Neural progenitor cell (in vitro differentiated cells): ENCODE data around the gene GABRG3.

ENCODE experiments used
- EZH2 ChIP-seq: fragments of 200-600 bp; sonication (generic); IDR thresholded peaks from 2 replicates; pipeline ENCODE4 v1.6.1; 2017; ENCODE audit warnings: antibody characterized with exemption, mild to moderate bottlenecking, moderate library complexity
- TF ChIP-seq, protein P1 (sequence below): fragments of 200-600 bp; sonication (generic); IDR thresholded peaks from 2 replicates; pipeline ENCODE4 v1.5.1; 2017; ENCODE audit warnings: antibody characterized with exemption, mild to moderate bottlenecking

DNA sequence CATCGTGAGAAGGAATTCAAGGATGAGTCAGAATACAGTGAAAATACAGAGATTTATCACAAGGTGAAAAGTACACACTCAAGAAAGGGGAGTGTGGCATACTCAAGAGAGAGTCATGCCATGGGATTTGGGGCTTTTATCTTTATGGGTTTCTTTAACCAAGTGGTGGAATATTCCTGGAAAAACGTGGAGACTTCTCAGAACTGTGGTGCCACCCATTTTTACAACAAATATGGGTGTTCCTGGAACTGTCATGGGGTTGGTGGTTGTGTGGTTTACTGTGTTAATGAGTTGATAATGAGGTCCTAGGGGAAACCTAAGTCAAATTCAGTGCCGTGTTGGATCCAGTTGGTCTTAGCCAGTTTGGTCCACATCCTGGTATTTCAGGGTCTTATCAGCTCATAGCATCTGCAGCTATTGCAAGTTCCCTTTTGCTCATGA, 497.2 kb downstream of the GABRG3 start:
- TF ChIP-seq, protein P1, sequence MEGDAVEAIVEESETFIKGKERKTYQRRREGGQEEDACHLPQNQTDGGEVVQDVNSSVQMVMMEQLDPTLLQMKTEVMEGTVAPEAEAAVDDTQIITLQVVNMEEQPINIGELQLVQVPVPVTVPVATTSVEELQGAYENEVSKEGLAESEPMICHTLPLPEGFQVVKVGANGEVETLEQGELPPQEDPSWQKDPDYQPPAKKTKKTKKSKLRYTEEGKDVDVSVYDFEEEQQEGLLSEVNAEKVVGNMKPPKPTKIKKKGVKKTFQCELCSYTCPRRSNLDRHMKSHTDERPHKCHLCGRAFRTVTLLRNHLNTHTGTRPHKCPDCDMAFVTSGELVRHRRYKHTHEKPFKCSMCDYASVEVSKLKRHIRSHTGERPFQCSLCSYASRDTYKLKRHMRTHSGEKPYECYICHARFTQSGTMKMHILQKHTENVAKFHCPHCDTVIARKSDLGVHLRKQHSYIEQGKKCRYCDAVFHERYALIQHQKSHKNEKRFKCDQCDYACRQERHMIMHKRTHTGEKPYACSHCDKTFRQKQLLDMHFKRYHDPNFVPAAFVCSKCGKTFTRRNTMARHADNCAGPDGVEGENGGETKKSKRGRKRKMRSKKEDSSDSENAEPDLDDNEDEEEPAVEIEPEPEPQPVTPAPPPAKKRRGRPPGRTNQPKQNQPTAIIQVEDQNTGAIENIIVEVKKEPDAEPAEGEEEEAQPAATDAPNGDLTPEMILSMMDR: no peak
- no peak for TF ChIP-seq EZH2
